SK-N-SH treated with all-trans-retinoic acid at 6 μM for 48 hours (cell line): ENCODE measurements around the gene SERINC1.

ENCODE experiments used
- ATAC-seq: fragments of 200-7000 bp; cut with Tn5 transposase; 3 replicates; pipeline ENCODE4 v1.9.1; 2020; ENCODE audit warnings: mild to moderate bottlenecking, moderate library complexity
- ARNTL ChIP-seq: fragments of 450-650 bp; formaldehyde crosslinking; IDR thresholded peaks from 2 replicates; pipeline ENCODE4 v1.5.0; 2020; ENCODE audit warnings: low read depth, mild to moderate bottlenecking, moderate library complexity, borderline replicate concordance
- BACH2 ChIP-seq: fragments of 250-450 bp; sonication (Bioruptor Pico); IDR thresholded peaks from 2 replicates; pipeline ENCODE4 v1.9.0; 2021; ENCODE audit warnings: mild to moderate bottlenecking, borderline replicate concordance
- CREB5 ChIP-seq: fragments of 250-450 bp; sonication (Bioruptor Pico); IDR thresholded peaks from 2 replicates; pipeline ENCODE4 v1.5.1; 2020; ENCODE audit warnings: low read depth, mild to moderate bottlenecking, moderate library complexity
- CSDC2 ChIP-seq: fragments of 250-450 bp; sonication (Bioruptor Pico); IDR thresholded peaks from 2 replicates; pipeline ENCODE4 v1.5.0; 2020; ENCODE audit warnings: mild to moderate bottlenecking, moderate library complexity
- CSRNP3 ChIP-seq: fragments of 250-450 bp; sonication (Bioruptor Pico); IDR thresholded peaks from 2 replicates; pipeline ENCODE4 v1.5.1; 2021; ENCODE audit warnings: mild to moderate bottlenecking, moderate library complexity
- ESRRG ChIP-seq: fragments of 250-450 bp; sonication (Bioruptor Pico); IDR thresholded peaks from 2 replicates; pipeline ENCODE4 v1.6.1; 2021; ENCODE audit warnings: mild to moderate bottlenecking
- GLIS3 ChIP-seq: fragments of 250-450 bp; sonication (Bioruptor Pico); IDR thresholded peaks from 2 replicates; pipeline ENCODE4 v1.5.0; 2020; ENCODE audit warnings: mild to moderate bottlenecking, moderate library complexity
- ISL1 ChIP-seq: fragments of 250-450 bp; sonication (Bioruptor Pico); IDR thresholded peaks from 2 replicates; pipeline ENCODE4 v2.1.2; 2022; ENCODE audit warnings: mild to moderate bottlenecking, moderate library complexity
- PATZ1 ChIP-seq: fragments of 250-450 bp; sonication (Bioruptor Pico); IDR thresholded peaks from 2 replicates; pipeline ENCODE4 v1.8.0; 2020; ENCODE audit warnings: mild to moderate bottlenecking, moderate library complexity, borderline replicate concordance
- POU6F1 ChIP-seq: fragments of 250-450 bp; sonication (Bioruptor Pico); IDR thresholded peaks from 2 replicates; pipeline ENCODE4 v1.8.0; 2021; ENCODE audit warnings: low read depth, mild to moderate bottlenecking, moderate library complexity, borderline replicate concordance
- PPARA ChIP-seq: fragments of 250-450 bp; sonication (Bioruptor Pico); IDR thresholded peaks from 2 replicates; pipeline ENCODE4 v1.5.0; 2020; ENCODE audit warnings: mild to moderate bottlenecking, borderline replicate concordance
- SNAI2 ChIP-seq: fragments of 250-450 bp; sonication (Bioruptor Pico); IDR thresholded peaks from 2 replicates; pipeline ENCODE4 v1.5.0; 2020; ENCODE audit warnings: mild to moderate bottlenecking, moderate library complexity
- TSHZ2 ChIP-seq: fragments of 250-450 bp; sonication (Bioruptor Pico); IDR thresholded peaks from 2 replicates; pipeline ENCODE4 v1.5.0; 2020; ENCODE audit warnings: mild to moderate bottlenecking, moderate library complexity
- ZFP3 ChIP-seq: fragments of 250-450 bp; sonication (Bioruptor Pico); IDR thresholded peaks from 2 replicates; pipeline ENCODE4 v1.5.0; 2020; ENCODE audit warnings: mild to moderate bottlenecking, moderate library complexity
- ZFP30 ChIP-seq: fragments of 450-650 bp; formaldehyde crosslinking; IDR thresholded peaks from 2 replicates; pipeline ENCODE4 v1.5.0; 2022; ENCODE audit warnings: mild to moderate bottlenecking, moderate library complexity
- ZNF565 ChIP-seq: fragments of 450-650 bp; formaldehyde crosslinking; conservative IDR thresholded peaks from 2 replicates; pipeline ENCODE4 v1.5.0; 2020; ENCODE audit warnings: low read depth, mild to moderate bottlenecking, moderate library complexity
- ZNF70 ChIP-seq: fragments of 450-650 bp; formaldehyde crosslinking; IDR thresholded peaks from 2 replicates; pipeline ENCODE4 v1.5.0; 2020; ENCODE audit warnings: mild to moderate bottlenecking, moderate library complexity
- ZNF8 ChIP-seq: fragments of 450-650 bp; formaldehyde crosslinking; IDR thresholded peaks from 2 replicates; pipeline ENCODE4 v1.5.0; 2020; ENCODE audit warnings: mild to moderate bottlenecking, moderate library complexity

The SERINC1 gene

GRCh38 chr6:122454673-122455072 is 16.9 kb downstream of the SERINC1 start:
- TF ChIP-seq CSRNP3 (no peak), TSHZ2 (no peak), PPARA (CRISPR knock-in tag) (no peak), CSDC2 (CRISPR knock-in tag) (no peak), BACH2 (CRISPR knock-in tag) (no peak), ZFP3 (CRISPR knock-in tag) (no peak), CREB5 (CRISPR knock-in tag) (no peak), PATZ1 (CRISPR knock-in tag) (no peak), ZNF70 (CRISPR knock-in tag) (no peak), GLIS3 (no peak)
- TF ChIP-seq, all 23 proteins: peak for 0
- ATAC-seq: no peak

GRCh38 chr6:122452509-122452908 is 19.1 kb downstream of the SERINC1 start:
- TF ChIP-seq ISL1 (no peak), ZNF565 (no peak), ZNF8 (CRISPR knock-in tag) (no peak), TSHZ2 (no peak), ESRRG (no peak), ZNF70 (CRISPR knock-in tag) (no peak), CSDC2 (CRISPR knock-in tag) (no peak), ZFP30 (CRISPR knock-in tag) (no peak), ARNTL (CRISPR knock-in tag) (no peak), POU6F1 (CRISPR knock-in tag) (no peak), BACH2 (CRISPR knock-in tag) (no peak), ZFP3 (CRISPR knock-in tag) (no peak), CREB5 (CRISPR knock-in tag) (no peak), SNAI2 (CRISPR knock-in tag) (no peak)
- TF ChIP-seq, all 23 proteins: peak for 0
- no peak for ATAC-seq
